GM18505 (cell line): Measurements from ENCODE around the gene POLE3.

ENCODE experiments used
- ATAC-seq: cut with Tn5 transposase; IDR thresholded peaks from one replicate; pipeline ENCODE4 v1.9.1; 2021; ENCODE audit not compliant: unreplicated experiment
- POLR2A ChIP-seq: IDR thresholded peaks from 4 replicates; pipeline ENCODE4 v1.6.1; 2011; ENCODE audit warnings: borderline replicate concordance; ENCODE audit not compliant: insufficient read depth, insufficient read length; ENCODE audit errors: extremely low read depth

The POLE3 gene

GRCh38 chr9:113360242-113360842, 50.1 kb downstream of the POLE3 start:
- no peak for TF ChIP-seq POLR2A
- no peak for ATAC-seq

DNA sequence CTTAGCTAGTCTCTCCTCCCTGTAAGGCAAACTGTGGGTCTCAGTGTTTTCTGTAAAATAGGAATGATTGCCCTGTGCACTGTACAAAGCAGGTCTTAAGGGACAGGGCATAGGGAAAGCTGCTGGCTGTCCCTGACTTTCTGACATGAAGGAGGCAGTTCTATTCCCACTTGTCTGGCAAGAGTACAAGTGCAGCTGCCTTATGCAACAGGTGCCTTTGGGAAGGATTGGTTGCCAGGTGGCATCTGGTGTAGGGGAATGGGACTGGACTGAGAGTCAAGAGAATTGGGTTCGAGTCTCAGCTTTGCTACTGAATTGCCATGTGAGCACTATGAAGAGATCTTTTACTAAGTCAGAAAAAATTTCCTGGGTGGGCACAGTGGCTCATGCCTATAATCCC, 51.1 kb downstream of the POLE3 start:
- ATAC-seq = no peak

More for the DNA sequence above, 51.1 kb downstream of the POLE3 start:
- TF ChIP-seq POLR2A = no peak
